ENCODE data around the gene TREM1. TPM values are rescaled to one million over a fixed set of nuclear protein-coding genes. Genes with fewer than 3 reads are reported as not detected.

Gene TREM1
- total RNA-seq, 2 experiments from 2014 or later, result 0.19 to 0.51 TPM

GRCh38 chr6:41263267-41263666, 23.2 kb downstream of the TREM1 start:
- no peaks in the 10 kb centered on the region for H3K79me2 ChIP-seq (ENCODE audit: insufficient read depth, low read depth, low read length)
- H3K4me3 ChIP-seq (ENCODE audit: low read depth, low read length, poor library complexity, severe bottlenecking), result no peak overlapping the region
- no peak for DNase-seq (ENCODE audit: low spot score)
- BruUV-seq (replicated peaks), result no TSS peak
- intact Hi-C loops (cut with micrococcal nuclease; ENCODE audit: unreplicated experiment), result no loop called here
- POLR2A ChIA-PET, result no interaction called here
- H3K36me3 ChIP-seq (ENCODE audit: insufficient read depth, low read length), result no peaks in the 10 kb centered on the region
- H4K20me1 ChIP-seq (ENCODE audit: insufficient read depth, low read length), result no peaks in the 10 kb centered on the region
- H3K27ac ChIP-seq (ENCODE audit: low read depth, low read length, poor library complexity, severe bottlenecking), result no peak overlapping the region
- no peak overlapping the region for H2AFZ ChIP-seq (ENCODE audit: low read length)
- TF ChIP-seq CTCF (conservative IDR thresholded peaks at IDR 0.05; ENCODE audit: low read length) (no peak), EZH2phosphoT487 (IDR thresholded peaks at IDR 0.05; ENCODE audit: borderline replicate concordance, low read depth, low read length) (no peak)
- no peaks in the 10 kb centered on the region for H3K9me2 ChIP-seq (ENCODE audit: insufficient read depth, low read length)
- peaks cover 27% of the 10 kb centered on the region for H3K9me3 ChIP-seq (ENCODE audit: low read length)
- H3K4me2 ChIP-seq (ENCODE audit: low read length), result no peak overlapping the region
- no peaks in the 10 kb centered on the region for H3K4me1 ChIP-seq (ENCODE audit: insufficient read depth, low read length, poor library complexity, severe bottlenecking)
- CTCF ChIA-PET (ENCODE audit: unreplicated experiment), result no interaction called here

- no peak for DNase-seq (ENCODE audit: low spot score)
- no peaks in the 10 kb centered on the region for H3K36me3 ChIP-seq (ENCODE audit: insufficient read depth, low read length)
- CTCF ChIA-PET (ENCODE audit: unreplicated experiment), result no interaction called here
- no peak overlapping the region for H2AFZ ChIP-seq (ENCODE audit: low read length)
- no peaks in the 10 kb centered on the region for H4K20me1 ChIP-seq (ENCODE audit: insufficient read depth, low read length)
- POLR2A ChIA-PET, result interaction anchor here (1.7 kb wide), 1 partner anchor 15 kb away, joined by 3 read pairs; no protein-coding TSS in a partner anchor
- H3K4me3 ChIP-seq (ENCODE audit: low read depth, low read length, poor library complexity, severe bottlenecking), result no peak overlapping the region
- BruUV-seq (replicated peaks), result no TSS peak
- TF ChIP-seq CTCF (conservative IDR thresholded peaks at IDR 0.05; ENCODE audit: low read length) (no peak), EZH2phosphoT487 (IDR thresholded peaks at IDR 0.05; ENCODE audit: borderline replicate concordance, low read depth, low read length) (no peak)
- H3K79me2 ChIP-seq (ENCODE audit: insufficient read depth, low read depth, low read length), result no peaks in the 10 kb centered on the region
- intact Hi-C loops (cut with micrococcal nuclease; ENCODE audit: unreplicated experiment), result no loop called here
- H3K27ac ChIP-seq (ENCODE audit: low read depth, low read length, poor library complexity, severe bottlenecking), result no peak overlapping the region
- H3K9me2 ChIP-seq (ENCODE audit: insufficient read depth, low read length), result no peaks in the 10 kb centered on the region
- no peak overlapping the region for H3K4me2 ChIP-seq (ENCODE audit: low read length)
- peaks cover 27% of the 10 kb centered on the region for H3K9me3 ChIP-seq (ENCODE audit: low read length)
- H3K4me1 ChIP-seq (ENCODE audit: insufficient read depth, low read length, poor library complexity, severe bottlenecking), result no peaks in the 10 kb centered on the region
Observed at GRCh38 chr6:41262401-41262800, 24.1 kb downstream of the TREM1 start.

GRCh38 chr6:41258196-41258493, 28.3 kb downstream of the TREM1 start:
- Histone ChIP-seq H4K20me1 (ENCODE audit: insufficient read depth, low read length) (no peaks in the 10 kb centered on the region), H3K79me2 (ENCODE audit: insufficient read depth, low read depth, low read length) (no peaks in the 10 kb centered on the region), H3K36me3 (ENCODE audit: insufficient read depth, low read length) (no peaks in the 10 kb centered on the region), H3K9me3 (ENCODE audit: low read length) (peaks cover 20% of the 10 kb centered on the region), H3K4me1 (ENCODE audit: insufficient read depth, low read length, poor library complexity, severe bottlenecking) (no peaks in the 10 kb centered on the region), H3K9me2 (ENCODE audit: insufficient read depth, low read length) (peaks cover 4% of the 10 kb centered on the region; the same call in 1 of the 2 replicates), H2AFZ (ENCODE audit: low read length) (no peak overlapping the region), H3K4me2 (ENCODE audit: low read length) (no peak overlapping the region), H3K27ac (ENCODE audit: low read depth, low read length, poor library complexity, severe bottlenecking) (no peak overlapping the region), H3K4me3 (ENCODE audit: low read depth, low read length, poor library complexity, severe bottlenecking) (no peak overlapping the region)
- no peak for DNase-seq (ENCODE audit: low spot score)
- ChIA-PET CTCF (ENCODE audit: unreplicated experiment) (no interaction called here), POLR2A (no interaction called here)
- TF ChIP-seq CTCF (conservative IDR thresholded peaks at IDR 0.05; ENCODE audit: low read length), result no peak
- no peak for TF ChIP-seq EZH2phosphoT487 (IDR thresholded peaks at IDR 0.05; ENCODE audit: borderline replicate concordance, low read depth, low read length)
- no TSS peak for BruUV-seq (replicated peaks)
- intact Hi-C loops (cut with micrococcal nuclease; ENCODE audit: unreplicated experiment), result no loop called here
